Cardiac muscle cell (in vitro differentiated cells and primary cell): ENCODE measurements around the gene SH3PXD2A. TPM values are rescaled to one million over a fixed set of nuclear protein-coding genes. Genes with fewer than 3 reads are reported as not detected.
"Not testable (repeated sequence)": the region's sequence is repeated elsewhere in the genome, so short reads cannot be mapped to it uniquely, and the experiment has no call there.

Source experiments
- DNase-seq, 2 donors: peaks; one replicate each; pipeline versions ENCODE4 v3.0.0 to v3.0.0-alpha.2; 2010 to 2017; ENCODE audit warnings: low read depth in 1 of 2, low spot score in 1 of 2
- H3K27ac ChIP-seq: fragments of 200-600 bp; sonication (generic); 2 replicates; pipeline ENCODE4 v1.5.1; 2016
- H3K27me3 ChIP-seq: fragments of 200-600 bp; sonication (generic); 2 replicates; pipeline ENCODE4 v1.6.0; 2016; ENCODE audit warnings: control low read depth
- H3K36me3 ChIP-seq: fragments of 200-600 bp; sonication (generic); 2 replicates; pipeline ENCODE4 v1.5.1; 2016; ENCODE audit warnings: control low read depth
- H3K4me1 ChIP-seq: fragments of 200-600 bp; sonication (generic); 2 replicates; pipeline ENCODE4 v1.8.1; 2017; ENCODE audit warnings: low read depth, mild to moderate bottlenecking, mixed run types
- H3K4me3 ChIP-seq: fragments of 200-600 bp; sonication (generic); 2 replicates; pipeline ENCODE4 v1.5.1; 2016; ENCODE audit warnings: mild to moderate bottlenecking
- H3K9me3 ChIP-seq: fragments of 200-600 bp; sonication (generic); 2 replicates; pipeline ENCODE4 v1.5.1; 2017; ENCODE audit warnings: low read depth, mild to moderate bottlenecking, control low read depth
- polyA plus RNA-seq: library from polyadenylated mRNA; unstranded; fragments of >200 nt; fragmentation: Nextera tagmentation; extraction: Ambion mirVana; gene quantifications from 2 replicates; pipeline ENCODE4 v1.2.1, GENCODE V29; 2016
- total RNA-seq: library from RNA; depleted of rRNA; stranded (reverse); fragments of >200 nt; gene quantifications from 2 replicates; pipeline ENCODE4 v1.2.3, GENCODE V29; 2016
- TF ChIP-seq, protein P1 (sequence below): IDR thresholded peaks from 2 replicates; pipeline ENCODE4 v1.5.1; 2012; ENCODE audit warnings: low read depth, mild to moderate bottlenecking, low read length

The SH3PXD2A gene
- total and polyA plus RNA-seq, 2 experiments from 2014 or later: 32.2 to 75.9 TPM

DNA sequence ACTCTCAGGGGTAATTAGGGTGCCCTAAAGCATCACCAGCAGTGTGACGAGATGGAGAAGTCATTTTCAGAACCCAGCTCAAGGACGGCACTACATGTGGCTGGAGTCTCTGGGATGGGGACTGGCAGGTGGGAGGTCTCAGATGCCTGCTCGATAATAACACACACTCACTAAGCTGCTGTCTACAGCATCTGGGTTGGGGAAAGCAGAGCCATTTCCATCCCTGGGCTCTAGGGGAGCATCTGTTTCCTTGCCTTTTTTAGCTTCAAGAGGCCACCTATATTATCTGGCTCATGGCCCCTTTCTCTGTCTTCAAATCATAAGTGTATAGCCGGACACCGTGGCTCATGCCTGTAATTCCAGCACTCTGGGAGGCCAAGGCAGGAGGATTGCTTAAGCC, 79.6 kb downstream of the SH3PXD2A start:
- H3K27me3 ChIP-seq: no peaks in the 10 kb centered on the region
- no peak overlapping the region for H3K27ac ChIP-seq
- TF ChIP-seq, protein P1, sequence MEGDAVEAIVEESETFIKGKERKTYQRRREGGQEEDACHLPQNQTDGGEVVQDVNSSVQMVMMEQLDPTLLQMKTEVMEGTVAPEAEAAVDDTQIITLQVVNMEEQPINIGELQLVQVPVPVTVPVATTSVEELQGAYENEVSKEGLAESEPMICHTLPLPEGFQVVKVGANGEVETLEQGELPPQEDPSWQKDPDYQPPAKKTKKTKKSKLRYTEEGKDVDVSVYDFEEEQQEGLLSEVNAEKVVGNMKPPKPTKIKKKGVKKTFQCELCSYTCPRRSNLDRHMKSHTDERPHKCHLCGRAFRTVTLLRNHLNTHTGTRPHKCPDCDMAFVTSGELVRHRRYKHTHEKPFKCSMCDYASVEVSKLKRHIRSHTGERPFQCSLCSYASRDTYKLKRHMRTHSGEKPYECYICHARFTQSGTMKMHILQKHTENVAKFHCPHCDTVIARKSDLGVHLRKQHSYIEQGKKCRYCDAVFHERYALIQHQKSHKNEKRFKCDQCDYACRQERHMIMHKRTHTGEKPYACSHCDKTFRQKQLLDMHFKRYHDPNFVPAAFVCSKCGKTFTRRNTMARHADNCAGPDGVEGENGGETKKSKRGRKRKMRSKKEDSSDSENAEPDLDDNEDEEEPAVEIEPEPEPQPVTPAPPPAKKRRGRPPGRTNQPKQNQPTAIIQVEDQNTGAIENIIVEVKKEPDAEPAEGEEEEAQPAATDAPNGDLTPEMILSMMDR: no peak
- H3K9me3 ChIP-seq: no peaks in the 10 kb centered on the region
- H3K36me3 ChIP-seq: no peaks in the 10 kb centered on the region
- DNase-seq: no peak
- H3K4me1 ChIP-seq: peaks cover 14% of the 10 kb centered on the region
- H3K4me3 ChIP-seq: no peak overlapping the region

DNA sequence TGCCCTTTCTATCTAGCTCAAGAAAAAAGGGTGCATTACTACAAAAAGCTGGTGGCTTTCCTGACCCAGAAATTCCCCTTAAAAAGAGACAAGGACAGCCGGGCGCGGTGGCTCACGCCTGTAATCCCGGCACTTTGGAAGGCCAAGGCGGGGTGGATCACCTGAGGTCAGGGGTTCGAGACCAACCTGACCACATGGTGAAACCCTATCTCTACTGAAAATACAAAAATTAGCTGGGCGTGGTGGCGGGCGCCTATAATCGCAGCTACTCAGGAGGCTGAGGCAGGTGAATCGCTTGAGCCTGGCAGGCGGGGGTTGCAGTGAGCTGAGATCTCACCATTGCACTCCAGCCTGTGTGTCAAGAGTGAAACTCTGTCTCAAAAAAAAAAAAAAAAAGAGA, 82.5 kb downstream of the SH3PXD2A start:
- H3K9me3 ChIP-seq, H3K36me3 ChIP-seq, H3K27me3 ChIP-seq, DNase-seq: not testable (repeated sequence)
- H3K4me1 ChIP-seq: peaks cover 17% of the 10 kb centered on the region
- H3K27ac ChIP-seq: peak overlapping the region; percentile 84
- peak overlapping the region; percentile 19 for H3K4me3 ChIP-seq

DNA sequence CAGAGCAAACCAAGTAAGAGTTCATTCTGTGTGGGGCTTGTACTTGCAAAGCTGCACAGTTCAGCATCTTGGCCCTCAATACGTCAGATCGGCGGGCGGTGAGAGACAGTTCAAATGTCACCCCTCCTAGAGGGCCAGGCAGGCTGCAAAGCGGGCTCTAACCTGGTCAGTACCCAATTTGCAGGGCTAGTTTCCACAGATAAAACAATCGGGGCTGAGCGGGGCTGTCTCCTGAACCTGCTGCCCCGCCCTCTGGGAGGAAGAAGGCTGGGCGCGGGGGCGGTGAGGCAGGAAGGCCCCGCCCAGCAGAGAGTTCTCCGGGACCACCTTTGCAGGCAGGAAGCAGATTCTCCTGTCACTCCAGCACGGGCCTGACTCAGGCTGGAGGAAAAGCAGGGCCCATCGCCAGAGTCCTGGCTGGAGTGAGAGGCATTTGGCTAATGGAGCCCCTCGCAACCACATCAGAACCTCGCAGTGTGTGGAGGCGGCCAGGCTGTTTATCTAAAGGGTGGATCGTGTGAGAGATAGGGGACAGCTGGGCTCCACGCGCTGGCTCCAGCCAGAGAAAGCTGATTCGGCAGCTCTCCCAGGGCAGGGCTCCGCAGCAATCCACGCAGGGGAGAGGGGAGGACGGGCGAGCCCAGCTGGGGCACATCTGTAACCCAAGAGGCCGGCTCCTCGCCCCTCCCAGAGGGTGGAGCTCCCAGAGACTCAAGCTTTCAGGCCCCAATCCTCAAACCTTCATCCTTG, 83.1 kb downstream of the SH3PXD2A start:
- H3K27me3 ChIP-seq: no peaks in the 10 kb centered on the region
- H3K4me3 ChIP-seq: peak overlapping the region; percentile 19
- H3K4me1 ChIP-seq: peaks cover 17% of the 10 kb centered on the region
- peak overlapping the region; percentile 84 for H3K27ac ChIP-seq
- no peaks in the 10 kb centered on the region for H3K36me3 ChIP-seq
- TF ChIP-seq, protein P1: no peak
- H3K9me3 ChIP-seq: no peaks in the 10 kb centered on the region
- peak; percentile 81 to 93 for DNase-seq

DNA sequence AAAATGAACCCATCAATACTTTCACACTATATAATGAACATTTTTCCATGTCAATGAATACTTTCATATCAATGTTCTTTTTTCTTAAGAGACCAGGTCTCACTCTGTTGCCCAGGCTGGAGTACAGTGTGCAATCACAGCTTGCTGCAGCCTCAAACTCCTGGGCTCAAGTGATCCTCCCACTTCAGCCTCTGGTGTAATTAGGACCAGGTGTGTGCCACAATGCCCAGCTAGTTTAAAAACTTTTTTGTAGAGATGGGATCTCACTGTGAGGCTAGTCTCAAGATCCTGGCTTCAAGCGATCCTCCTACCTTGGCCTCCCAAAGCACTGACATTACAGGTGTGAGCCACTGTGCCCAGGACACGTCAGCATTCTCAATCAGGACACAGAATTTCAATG, 85.2 kb downstream of the SH3PXD2A start:
- Histone ChIP-seq H3K4me1 (peaks cover 17% of the 10 kb centered on the region), H3K27ac (no peak overlapping the region), H3K9me3 (no peaks in the 10 kb centered on the region), H3K27me3 (no peaks in the 10 kb centered on the region), H3K4me3 (no peak overlapping the region), H3K36me3 (no peaks in the 10 kb centered on the region)
- DNase-seq: no peak
- TF ChIP-seq, protein P1: no peak

DNA sequence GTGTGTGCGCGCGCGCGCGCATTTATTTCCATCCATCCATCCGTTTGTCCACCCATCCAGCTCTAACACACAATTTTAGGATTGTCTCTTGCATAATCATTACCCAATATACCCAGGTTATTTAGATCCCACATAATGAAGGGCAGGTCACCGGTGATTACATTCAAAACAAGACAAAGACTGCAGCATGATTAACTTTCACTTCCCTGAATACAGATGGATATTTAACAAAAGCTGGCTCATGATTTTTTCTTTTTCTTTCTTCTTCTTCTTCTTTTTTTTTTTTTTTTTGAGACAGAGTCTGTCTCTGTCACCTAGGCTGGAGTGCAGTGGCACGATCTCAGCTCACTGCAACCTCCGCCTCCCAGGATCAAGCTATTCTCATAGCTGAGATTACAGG, 86.2 kb downstream of the SH3PXD2A start:
- Histone ChIP-seq H3K4me3 (no peak overlapping the region), H3K27ac (no peak overlapping the region), H3K36me3 (no peaks in the 10 kb centered on the region), H3K27me3 (no peaks in the 10 kb centered on the region), H3K9me3 (no peaks in the 10 kb centered on the region), H3K4me1 (peaks cover 17% of the 10 kb centered on the region)
- DNase-seq: no peak
- TF ChIP-seq, protein P1: no peak

DNA sequence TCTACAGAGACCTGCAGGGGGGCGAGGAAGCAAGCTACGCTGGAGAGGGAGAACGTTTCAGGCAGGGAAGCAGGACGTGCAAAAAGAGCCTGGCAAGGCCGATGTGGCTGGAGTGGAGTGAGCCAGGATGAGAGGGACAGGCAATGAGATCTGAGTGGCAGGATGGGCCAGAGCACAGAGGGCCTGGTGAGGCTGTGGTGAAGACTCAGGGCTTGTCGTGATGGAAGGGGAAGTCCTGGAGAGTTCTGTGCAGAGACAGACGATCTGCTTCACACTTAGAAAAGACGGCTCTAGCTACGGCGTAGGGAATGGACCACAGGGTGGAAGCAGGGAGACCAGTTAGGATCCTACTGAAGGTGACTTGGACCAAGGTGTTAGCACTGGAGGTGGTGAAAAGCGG, 87.0 kb downstream of the SH3PXD2A start:
- H3K27ac ChIP-seq: no peak overlapping the region
- peaks cover 16% of the 10 kb centered on the region for H3K4me1 ChIP-seq
- TF ChIP-seq, protein P1: no peak

More for the DNA sequence above, 87.0 kb downstream of the SH3PXD2A start:
- Histone ChIP-seq H3K4me3 (no peak overlapping the region), H3K9me3 (no peaks in the 10 kb centered on the region), H3K27me3 (no peaks in the 10 kb centered on the region), H3K36me3 (no peaks in the 10 kb centered on the region)
- no peak for DNase-seq
